HEK293T (cell line): Measurements from ENCODE around the gene TPK1.

Source experiments
- CTCF ChIA-PET: fragments of 350-600 bp; formaldehyde crosslinking; extraction: SDS; loops from one replicate; lab custom pipeline; 2021; ENCODE audit warnings: antibody characterized with exemption, inconsistent platforms; lab: Yijun Ruan, JAX
- POLR2A ChIA-PET: fragments of 350-600 bp; formaldehyde crosslinking; extraction: SDS; loops from one replicate; lab custom pipeline; 2020; ENCODE audit warnings: antibody characterized with exemption, inconsistent platforms; lab: Yijun Ruan, JAX
- DNase-seq: peaks from one replicate; pipeline ENCODE4 v3.0.0; 2012; ENCODE audit warnings: mixed read lengths; ENCODE audit errors: extremely low spot score
- ARNT ChIP-seq: fragments of 450-650 bp; IDR thresholded peaks from 2 replicates; pipeline ENCODE4 v1.6.1; 2017; ENCODE audit warnings: mild to moderate bottlenecking
- BHLHE40 ChIP-seq: fragments of 450-650 bp; IDR thresholded peaks from 2 replicates; pipeline ENCODE4 v1.6.1; 2016; ENCODE audit warnings: mild to moderate bottlenecking, moderate library complexity, borderline replicate concordance
- CTBP1 ChIP-seq: fragments of 450-650 bp; IDR thresholded peaks from 2 replicates; pipeline ENCODE4 v1.6.1; 2016; ENCODE audit warnings: borderline replicate concordance
- ELF4 ChIP-seq: fragments of 450-650 bp; IDR thresholded peaks from 2 replicates; pipeline ENCODE4 v1.6.1; 2017; ENCODE audit warnings: antibody characterized with exemption
- FOXA1 ChIP-seq: fragments of 450-650 bp; IDR thresholded peaks from 2 replicates; pipeline ENCODE4 v1.6.1; 2016; ENCODE audit warnings: mild to moderate bottlenecking
- FOXK2 ChIP-seq: fragments of 450-650 bp; IDR thresholded peaks from 2 replicates; pipeline ENCODE4 v1.6.1; 2016; ENCODE audit warnings: mild to moderate bottlenecking
- FOXM1 ChIP-seq: fragments of 450-650 bp; IDR thresholded peaks from 2 replicates; pipeline ENCODE4 v1.6.1; 2017; ENCODE audit warnings: mild to moderate bottlenecking, borderline replicate concordance
- HDGF ChIP-seq: fragments of 450-650 bp; IDR thresholded peaks from 2 replicates; pipeline ENCODE4 v1.6.1; 2017; ENCODE audit warnings: antibody characterized with exemption, borderline replicate concordance
- L3MBTL2 ChIP-seq: fragments of 450-650 bp; conservative IDR thresholded peaks from 2 replicates; pipeline ENCODE4 v1.6.1; 2016; ENCODE audit warnings: mild to moderate bottlenecking
- LEF1 ChIP-seq: fragments of 450-650 bp; IDR thresholded peaks from 2 replicates; pipeline ENCODE4 v1.6.1; 2017; ENCODE audit warnings: mild to moderate bottlenecking, borderline replicate concordance
- NFRKB ChIP-seq: fragments of 450-650 bp; IDR thresholded peaks from 2 replicates; pipeline ENCODE4 v1.6.1; 2016; ENCODE audit warnings: mild to moderate bottlenecking, moderate library complexity
- SP1 ChIP-seq: fragments of 450-650 bp; IDR thresholded peaks from 2 replicates; pipeline ENCODE4 v1.6.1; 2017
- SUZ12 ChIP-seq: fragments of 450-650 bp; IDR thresholded peaks from 2 replicates; pipeline ENCODE4 v1.6.1; 2016; ENCODE audit warnings: mild to moderate bottlenecking
- TARDBP ChIP-seq: fragments of 450-650 bp; IDR thresholded peaks from 2 replicates; pipeline ENCODE4 v1.6.1; 2016
- ZNF384 ChIP-seq: fragments of 450-650 bp; IDR thresholded peaks from 2 replicates; pipeline ENCODE4 v1.6.1; 2016
- TF ChIP-seq, protein P1 (sequence below): fragments of 450-650 bp; IDR thresholded peaks from 2 replicates; pipeline ENCODE4 v1.6.1; 2016

Gene TPK1

DNA sequence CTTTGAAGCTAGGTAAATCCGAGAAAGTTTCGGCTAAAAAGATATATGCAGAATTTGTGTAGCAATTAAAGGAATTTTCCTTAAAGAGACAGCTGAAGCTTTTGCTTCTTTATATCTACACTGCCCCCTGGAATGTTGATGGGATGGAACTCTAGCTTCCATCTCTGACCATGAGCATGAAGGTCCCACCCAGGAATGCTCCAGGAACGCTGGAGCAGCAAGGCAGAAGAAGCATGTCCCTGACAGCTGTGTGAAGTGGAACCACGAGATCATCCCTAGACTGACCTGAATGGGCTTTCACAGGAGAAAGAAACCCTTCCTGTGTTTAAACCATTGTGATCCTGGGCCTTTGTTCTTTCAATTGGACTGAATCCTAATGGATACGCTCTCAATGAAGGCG is 332.6 kb downstream of the TPK1 start:
- TF ChIP-seq, protein P1, sequence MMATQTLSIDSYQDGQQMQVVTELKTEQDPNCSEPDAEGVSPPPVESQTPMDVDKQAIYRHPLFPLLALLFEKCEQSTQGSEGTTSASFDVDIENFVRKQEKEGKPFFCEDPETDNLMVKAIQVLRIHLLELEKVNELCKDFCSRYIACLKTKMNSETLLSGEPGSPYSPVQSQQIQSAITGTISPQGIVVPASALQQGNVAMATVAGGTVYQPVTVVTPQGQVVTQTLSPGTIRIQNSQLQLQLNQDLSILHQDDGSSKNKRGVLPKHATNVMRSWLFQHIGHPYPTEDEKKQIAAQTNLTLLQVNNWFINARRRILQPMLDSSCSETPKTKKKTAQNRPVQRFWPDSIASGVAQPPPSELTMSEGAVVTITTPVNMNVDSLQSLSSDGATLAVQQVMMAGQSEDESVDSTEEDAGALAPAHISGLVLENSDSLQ: no peak
- DNase-seq: no peak
- ChIA-PET CTCF (no interaction called here), POLR2A (no interaction called here)

DNA sequence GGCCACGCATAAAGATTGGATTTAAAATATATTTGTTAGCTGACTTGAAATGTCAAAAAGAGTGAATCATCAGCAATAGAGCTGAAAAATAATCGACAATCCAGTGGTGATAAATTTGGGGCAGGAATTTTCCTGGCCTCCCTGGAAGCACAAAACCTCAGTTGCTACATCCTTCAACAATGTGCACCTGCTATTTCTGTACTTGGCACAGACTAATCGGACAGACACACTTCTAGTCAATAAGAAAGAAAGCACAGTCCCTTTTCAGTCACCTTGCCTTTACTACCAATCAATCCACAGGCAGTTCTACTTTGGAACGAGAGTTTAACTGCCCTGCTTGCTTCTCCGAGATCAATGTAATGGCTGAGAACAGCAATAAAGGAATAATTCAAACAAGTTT is 335.6 kb downstream of the TPK1 start:
- TF ChIP-seq BHLHE40 (no peak), SUZ12 (no peak), LEF1 (no peak), FOXM1 (no peak), ARNT (no peak), CTBP1 (no peak), ZNF384 (no peak), FOXK2 (no peak), L3MBTL2 (no peak), ELF4 (no peak), NFRKB (no peak), HDGF (no peak), FOXA1 (no peak), TARDBP (no peak), SP1 (no peak)
- TF ChIP-seq, protein P1: no peak
- no peak for DNase-seq
- POLR2A ChIA-PET: no interaction called here
- CTCF ChIA-PET: no interaction called here

- ChIA-PET CTCF (no interaction called here), POLR2A (no interaction called here)
- no peak for DNase-seq
- TF ChIP-seq L3MBTL2: no peak
- no peak for TF ChIP-seq SUZ12
- TF ChIP-seq ELF4: no peak
- no peak for TF ChIP-seq BHLHE40
- no peak for TF ChIP-seq CTBP1
- no peak for TF ChIP-seq FOXM1
- TF ChIP-seq FOXK2: no peak
- TF ChIP-seq, protein P1: no peak
- no peak for TF ChIP-seq HDGF
- TF ChIP-seq TARDBP: no peak
- TF ChIP-seq LEF1: no peak
Observed at GRCh38 chr7:144497282-144497681, 338.6 kb downstream of the TPK1 start.

DNA sequence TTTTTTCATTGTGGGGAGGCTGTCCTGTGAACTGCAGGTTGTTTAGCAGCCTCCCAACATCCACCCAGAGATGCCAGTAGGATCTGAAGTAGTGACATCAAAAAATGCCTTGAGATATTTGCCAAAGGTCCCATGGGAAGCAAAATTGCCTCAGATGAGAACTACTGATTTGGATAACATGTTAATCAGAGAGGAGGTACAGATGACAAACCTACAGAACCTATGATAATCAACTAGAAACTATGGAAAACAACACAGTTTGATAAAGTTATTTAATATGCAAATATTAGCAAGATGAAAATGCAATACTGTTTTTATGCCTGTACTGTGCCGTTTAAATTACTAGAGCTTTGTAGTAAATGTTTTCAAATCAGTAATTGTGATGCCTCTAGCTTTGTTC is 341.5 kb downstream of the TPK1 start:
- ChIA-PET POLR2A (no interaction called here), CTCF (no interaction called here)
- DNase-seq: no peak
- TF ChIP-seq LEF1 (no peak), FOXM1 (no peak)

- ChIA-PET CTCF (no interaction called here), POLR2A (no interaction called here)
- TF ChIP-seq ARNT (no peak), ZNF384 (no peak), TARDBP (no peak), FOXA1 (no peak), FOXK2 (no peak), SUZ12 (no peak), ELF4 (no peak), SP1 (no peak), NFRKB (no peak), FOXM1 (no peak), L3MBTL2 (no peak), HDGF (no peak)
- DNase-seq: no peak
Observed at GRCh38 chr7:144489504-144489903, 346.3 kb downstream of the TPK1 start.

DNA sequence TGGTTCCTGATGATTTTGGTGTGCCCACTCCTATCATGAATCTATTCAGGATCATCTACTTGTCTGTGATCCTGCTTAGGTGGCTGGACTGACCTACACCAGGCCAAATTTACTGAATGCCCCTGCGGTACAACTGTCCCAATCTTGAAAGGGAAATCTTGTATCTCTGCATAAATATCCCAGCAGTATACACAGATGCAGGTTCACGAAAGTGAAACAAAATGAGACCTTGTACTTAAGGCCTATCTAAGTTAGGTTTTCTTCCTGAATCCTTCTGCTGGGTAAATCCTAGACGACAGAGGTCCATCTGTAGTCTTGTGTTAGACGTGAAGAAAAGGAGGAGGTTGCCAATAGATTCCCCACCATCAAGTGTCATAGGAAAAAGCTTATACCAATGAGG is 346.9 kb downstream of the TPK1 start:
- ChIA-PET POLR2A (no interaction called here), CTCF (no interaction called here)
- DNase-seq: no peak
- no peak for TF ChIP-seq TARDBP
- no peak for TF ChIP-seq HDGF
- no peak for TF ChIP-seq ELF4
- no peak for TF ChIP-seq FOXK2
- TF ChIP-seq, protein P1: no peak
- no peak for TF ChIP-seq L3MBTL2
- TF ChIP-seq SP1: no peak
- TF ChIP-seq LEF1: no peak

GRCh38 chr7:144487901-144488300 is 348.0 kb downstream of the TPK1 start:
- POLR2A ChIA-PET: no interaction called here
- no peak for DNase-seq
- CTCF ChIA-PET: no interaction called here
- TF ChIP-seq HDGF (no peak), FOXK2 (no peak), SUZ12 (no peak), BHLHE40 (no peak), FOXA1 (no peak), ZNF384 (no peak), ARNT (no peak), ELF4 (no peak), CTBP1 (no peak), SP1 (no peak), NFRKB (no peak), FOXM1 (no peak), L3MBTL2 (no peak), TARDBP (no peak), LEF1 (no peak)
- TF ChIP-seq, protein P1: no peak
